C4-2B (cell line): ENCODE data around the gene C17orf50.

Source experiments
- H3K27ac ChIP-seq: fragments of 450-650 bp; 2 replicates; pipeline ENCODE4 v1.5.1; 2017
- CTCF ChIP-seq: fragments of 450-650 bp; conservative IDR thresholded peaks from 2 replicates; pipeline ENCODE4 v1.5.1; 2017; ENCODE audit warnings: mild to moderate bottlenecking
- ZFX ChIP-seq: fragments of 450-650 bp; IDR thresholded peaks from 2 replicates; pipeline ENCODE4 v1.6.1; 2017

Gene C17orf50

GRCh38 chr17:35766489-35766877, 5.8 kb downstream of the C17orf50 start:
- TF ChIP-seq ZFX (no peak), CTCF (no peak)
- H3K27ac ChIP-seq = no peak overlapping the region

- TF ChIP-seq CTCF = peak; percentile 83
- TF ChIP-seq ZFX = no peak
- no peak overlapping the region for H3K27ac ChIP-seq
Measured at GRCh38 chr17:35766903-35767510, 6.3 kb downstream of the C17orf50 start.

- TF ChIP-seq ZFX (no peak), CTCF (no peak)
- H3K27ac ChIP-seq = no peak overlapping the region
Measured at GRCh38 chr17:35768797-35769196, 8.1 kb downstream of the C17orf50 start.

- no peak; the same call in 1 of the 2 replicates for TF ChIP-seq CTCF
- TF ChIP-seq ZFX = no peak
Measured at GRCh38 chr17:35769895-35770486, 9.3 kb downstream of the C17orf50 start.

GRCh38 chr17:35773129-35773528, 12.4 kb downstream of the C17orf50 start:
- TF ChIP-seq ZFX (no peak), CTCF (no peak)
- H3K27ac ChIP-seq = no peak overlapping the region

More at GRCh38 chr17:35769895-35770486, 9.3 kb downstream of the C17orf50 start:
- H3K27ac ChIP-seq = no peak overlapping the region

GRCh38 chr17:35773679-35774425, 13.2 kb downstream of the C17orf50 start:
- no peak overlapping the region for H3K27ac ChIP-seq
- TF ChIP-seq CTCF = no peak
- no peak for TF ChIP-seq ZFX

GRCh38 chr17:35774499-35774898, 13.8 kb downstream of the C17orf50 start:
- no peak overlapping the region for H3K27ac ChIP-seq
- TF ChIP-seq CTCF (no peak), ZFX (no peak)
